H1 (cell line): ENCODE data around the gene FAM204A. TPM values are rescaled to one million over a fixed set of nuclear protein-coding genes. Genes with fewer than 3 reads are reported as not detected.

Experiments used
- CTCF ChIA-PET: fragments of 300-600 bp; sonication (Branson Sonifier 250); formaldehyde crosslinking; loops from one replicate; lab custom pipeline; 2021; ENCODE audit not compliant: partially characterized antibody; lab: Charles Lee
- POLR2A ChIA-PET: fragments of 300-600 bp; sonication (Branson Sonifier 250); formaldehyde crosslinking; loops from one replicate; lab custom pipeline; 2021; ENCODE audit warnings: inconsistent platforms; ENCODE audit not compliant: partially characterized antibody; lab: Charles Lee
- DNase-seq, 2 experiments: peaks; one replicate each; pipeline versions ENCODE4 v3.0.0 to v3.0.0-alpha.2; 2010 to 2022; ENCODE audit warnings: low spot score in 2 of 2, low read depth in 1 of 2, mixed read lengths in 1 of 2
- FAIRE-seq: peaks from 2 replicates; lab custom pipeline; 2011; peaks lifted over from hg19 to GRCh38; lab: Jason Lieb, UNC
- H2AFZ ChIP-seq: 2 replicates; pipeline ENCODE4 v1.8.1; 2012; ENCODE audit warnings: low read length, inconsistent platforms
- H2AK5ac ChIP-seq: 2 replicates; pipeline ENCODE4 v1.6.1; 2013; ENCODE audit warnings: low read depth, low read length
- H2BK120ac ChIP-seq: replicated peaks from 2 replicates; pipeline ENCODE3; 2013; ENCODE audit warnings: low read depth, low read length, inconsistent platforms
- H2BK12ac ChIP-seq: 2 replicates; pipeline ENCODE4 v1.6.1; 2013; ENCODE audit warnings: low read depth, low read length
- H2BK15ac ChIP-seq: 2 replicates; pipeline ENCODE4 v1.6.1; 2013; ENCODE audit warnings: low read length
- H2BK20ac ChIP-seq: 2 replicates; pipeline ENCODE4 v1.6.1; 2013; ENCODE audit warnings: low read length
- H2BK5ac ChIP-seq: 2 replicates; pipeline ENCODE4 v1.6.1; 2013; ENCODE audit warnings: low read depth, low read length
- H3K14ac ChIP-seq: 2 replicates; pipeline ENCODE4 v1.6.1; 2013; ENCODE audit warnings: inconsistent platforms; ENCODE audit not compliant: insufficient read length
- H3K18ac ChIP-seq: 2 replicates; pipeline ENCODE4 v1.6.1; 2013; ENCODE audit warnings: low read length; ENCODE audit errors: extremely low read depth
- H3K23ac ChIP-seq: 2 replicates; pipeline ENCODE4 v1.6.1; 2013; ENCODE audit warnings: inconsistent platforms; ENCODE audit not compliant: insufficient read length
- H3K23me2 ChIP-seq: 2 replicates; pipeline ENCODE4 v1.6.1; 2013; ENCODE audit warnings: low read depth, low read length
- H3K27ac ChIP-seq: 2 replicates; pipeline ENCODE4 v1.6.1; 2011; ENCODE audit warnings: low read depth, low read length, inconsistent platforms
- H3K27me3 ChIP-seq, 4 experiments: replicated peaks in 1 of 4; 1 replicate in 1 of 4; 2 replicates in 3 of 4; pipeline versions ENCODE4 v1.6.1 to v1.8.1; 2011 to 2013; ENCODE audit warnings: low read length in 3 of 4, mild to moderate bottlenecking in 3 of 4, inconsistent platforms in 2 of 4, mixed read lengths in 2 of 4, moderate library complexity in 1 of 4; ENCODE audit not compliant: control insufficient read depth in 3 of 4, insufficient read depth in 3 of 4; ENCODE audit errors: extremely low read depth in 1 of 4
- H3K36me3 ChIP-seq, 4 experiments: 2 replicates each; pipeline versions ENCODE4 v1.6.1 to v1.8.1; 2011 to 2013; ENCODE audit warnings: mild to moderate bottlenecking in 4 of 4, low read length in 3 of 4, moderate library complexity in 2 of 4, control low read depth in 1 of 4, inconsistent platforms in 1 of 4; ENCODE audit not compliant: insufficient read depth in 4 of 4, control insufficient read depth in 2 of 4
- H3K4ac ChIP-seq: replicated peaks from 2 replicates; pipeline ENCODE3; 2013; ENCODE audit warnings: low read length, low read depth, mixed read lengths, inconsistent platforms; ENCODE audit not compliant: insufficient read length
- H3K4me1 ChIP-seq, 4 experiments: replicated peaks in 1 of 4; 1 replicate in 1 of 4; 2 replicates in 3 of 4; pipeline versions ENCODE4 v1.6.1 to v1.8.1; 2011 to 2013; ENCODE audit warnings: low read length in 3 of 4, inconsistent platforms in 2 of 4, mixed read lengths in 1 of 4; ENCODE audit not compliant: insufficient read depth in 4 of 4, control insufficient read depth in 3 of 4
- H3K4me2 ChIP-seq, 2 experiments: 2 replicates each; pipeline versions ENCODE4 v1.6.1 to v1.8.1; 2011 to 2013; ENCODE audit warnings: low read depth in 2 of 2, low read length in 2 of 2, control low read depth in 1 of 2, inconsistent platforms in 1 of 2, mild to moderate bottlenecking in 1 of 2; ENCODE audit not compliant: insufficient read depth in 1 of 2
- H3K4me3 ChIP-seq, 4 experiments: fragments of 200-600, 300-600 bp in 1 of 4; sonication (generic), shearing (Covaris generic), sonication (Bioruptor Twin) in 1 of 4; 2 replicates each; pipeline versions ENCODE4 v1.5.1 to v1.8.1; 2011 to 2016; ENCODE audit warnings: low read length in 4 of 4, low read depth in 3 of 4, control low read depth in 2 of 4, inconsistent platforms in 2 of 4, mild to moderate bottlenecking in 2 of 4, mixed read lengths in 1 of 4, moderate library complexity in 1 of 4; ENCODE audit not compliant: insufficient read depth in 2 of 4; ENCODE audit errors: extremely low read depth in 1 of 4
- H3K56ac ChIP-seq: replicated peaks from 2 replicates; pipeline ENCODE3; 2013; ENCODE audit warnings: low read depth, mild to moderate bottlenecking, mixed read lengths, low read length, inconsistent platforms; ENCODE audit not compliant: insufficient read length
- H3K79me1 ChIP-seq: 2 replicates; pipeline ENCODE4 v1.6.1; 2013; ENCODE audit warnings: low read depth, low read length, control low read depth
- H3K79me2 ChIP-seq, 2 experiments: 2 replicates each; pipeline versions ENCODE4 v1.6.1 to v1.8.1; 2012 to 2013; ENCODE audit warnings: low read length in 2 of 2, mild to moderate bottlenecking in 2 of 2, inconsistent platforms in 1 of 2; ENCODE audit not compliant: insufficient read depth in 2 of 2, control insufficient read depth in 1 of 2
- H3K9ac ChIP-seq, 4 experiments: replicated peaks in 1 of 4; 1 replicate in 1 of 4; 2 replicates in 3 of 4; pipeline versions ENCODE4 v1.6.1 to v1.8.1; 2011 to 2013; ENCODE audit warnings: low read depth in 3 of 4, low read length in 3 of 4, control low read depth in 2 of 4, mild to moderate bottlenecking in 2 of 4, moderate library complexity in 2 of 4, inconsistent platforms in 1 of 4; ENCODE audit errors: extremely low read depth in 1 of 4
- H3K9me3 ChIP-seq, 2 experiments: 2 replicates each; pipeline versions ENCODE4 v1.6.1 to v1.8.1; 2012 to 2013; ENCODE audit warnings: mild to moderate bottlenecking in 2 of 2, moderate library complexity in 2 of 2, control low read depth in 1 of 2, inconsistent platforms in 1 of 2, low read depth in 1 of 2, low read length in 1 of 2, mixed read lengths in 1 of 2; ENCODE audit not compliant: insufficient read depth in 2 of 2
- H4K20me1 ChIP-seq, 2 experiments: replicated peaks in 1 of 2; 2 replicates each; pipeline versions ENCODE3 to v1.8.1; 2011 to 2013; ENCODE audit warnings: inconsistent platforms in 2 of 2, low read length in 2 of 2, mild to moderate bottlenecking in 1 of 2; ENCODE audit not compliant: insufficient read depth in 2 of 2, control insufficient read depth in 1 of 2
- H4K5ac ChIP-seq: 2 replicates; pipeline ENCODE4 v1.6.1; 2013; ENCODE audit warnings: low read length, low read depth, mixed read lengths, inconsistent platforms; ENCODE audit not compliant: insufficient read length
- H4K8ac ChIP-seq: 2 replicates; pipeline ENCODE4 v1.8.0; 2013; ENCODE audit warnings: mild to moderate bottlenecking, moderate library complexity, low read length, inconsistent platforms; ENCODE audit not compliant: insufficient read depth; ENCODE audit errors: extremely low read depth
- H4K91ac ChIP-seq: replicated peaks from 2 replicates; pipeline ENCODE3; 2013; ENCODE audit warnings: low read length, mixed read lengths, inconsistent platforms; ENCODE audit not compliant: insufficient read length
- CHD2 ChIP-seq: IDR thresholded peaks from 2 replicates; pipeline ENCODE4 v1.6.1; 2012; ENCODE audit warnings: low read length, improper control_type of control experiment
- CTBP2 ChIP-seq: IDR thresholded peaks from 2 replicates; pipeline ENCODE4 v1.7.0; 2011; ENCODE audit warnings: borderline replicate concordance, mild to moderate bottlenecking, moderate library complexity, mixed read lengths, low read length; ENCODE audit not compliant: insufficient read depth, insufficient read length
- HDAC6 ChIP-seq: IDR thresholded peaks from one replicate; pipeline ENCODE4 v1.7.1; 2012; ENCODE audit warnings: low read depth, mild to moderate bottlenecking, inconsistent platforms, low read length, moderate library complexity
- KDM5A ChIP-seq: fragments of 200-600 bp; IDR thresholded peaks from 2 replicates; pipeline ENCODE4 v1.7.1; 2012; ENCODE audit warnings: mild to moderate bottlenecking, low read length, inconsistent platforms, mixed read lengths
- NRF1 ChIP-seq: IDR thresholded peaks from 2 replicates; pipeline ENCODE4 v1.6.1; 2011; ENCODE audit warnings: mild to moderate bottlenecking, low read depth, low read length, improper control_type of control experiment
- PHF8 ChIP-seq: fragments of 200-600 bp; sonication (generic); conservative IDR thresholded peaks from 2 replicates; pipeline ENCODE4 v1.7.1; 2012; ENCODE audit warnings: low read depth, mild to moderate bottlenecking, inconsistent platforms, low read length, moderate library complexity
- RNF2 ChIP-seq: fragments of 200-900, 300-1000 bp; sonication (generic); IDR thresholded peaks from 2 replicates; pipeline ENCODE4 v1.7.1; 2016; ENCODE audit warnings: borderline replicate concordance, low read depth, mild to moderate bottlenecking, antibody characterized with exemption, low read length; ENCODE audit not compliant: poor library complexity, severe bottlenecking; ENCODE audit errors: missing control alignments
- SAP30 ChIP-seq: fragments of 300-600 bp; sonication (generic); IDR thresholded peaks from 2 replicates; pipeline ENCODE4 v1.7.1; 2012; ENCODE audit warnings: low read length, moderate library complexity, mild to moderate bottlenecking, inconsistent platforms; ENCODE audit not compliant: insufficient read depth, insufficient replicate concordance
- SIN3A ChIP-seq, 2 experiments: IDR thresholded peaks in 1 of 2; conservative IDR thresholded peaks in 1 of 2; 2 replicates each; pipeline ENCODE4 v1.6.1; 2011 to 2012; ENCODE audit warnings: low read length in 2 of 2, improper control_type of control experiment in 1 of 2, low read depth in 1 of 2, mild to moderate bottlenecking in 1 of 2
- SRF ChIP-seq: IDR thresholded peaks from 2 replicates; pipeline ENCODE4 v1.6.1; 2011; ENCODE audit warnings: mild to moderate bottlenecking, low read depth, low read length, moderate library complexity
- WGBS, 2 experiments: shearing (Covaris generic) in 1 of 2; methylation state at CpG; one replicate each; pipeline versions ENCODE4 v1.1.6 to v1.1.7; 2013 to 2015; ENCODE audit warnings: low lambda C conversion rate in 2 of 2, mixed read lengths in 2 of 2, inconsistent platforms in 1 of 2, low coverage in 1 of 2, missing lambda C conversion rate in 1 of 2; ENCODE audit not compliant: insufficient replicate concordance in 2 of 2, insufficient coverage in 1 of 2, insufficient read length in 1 of 2; ENCODE audit errors: extremely low coverage in 1 of 2, missing lambda C conversion rate in 1 of 2; 5-methylcytosine and 5-hydroxymethylcytosine counted together
- polyA plus RNA-seq, 7 experiments: library from polyadenylated mRNA; depleted of rRNA in 3 of 7; stranded (reverse) in 5 of 7; unstranded in 2 of 7; fragments of >200 nt in 5 of 7; fragments of 200-250 nt in 2 of 7; gene quantifications; 1 replicate in 5 of 7; 2 replicates in 1 of 7; 4 replicates in 1 of 7; pipeline versions ENCODE4 v1.2.1 to v1.2.3, GENCODE V29; 2011 to 2013; ENCODE audit warnings: missing spikeins in 2 of 7, mixed read lengths in 2 of 7
- total RNA-seq: library from RNA; stranded (reverse); fragmentation: NEBNext Ultra II Directional; extraction: Animal tissue kit (Norgen Biotek cat#: 25700); gene quantifications from 2 replicates; pipeline ENCODE4 v1.2.1, GENCODE V29; 2021

Gene FAM204A
- total and polyA plus RNA-seq, 2 of the 8 experiments (the other 6 are each of a cell fraction or from before 2014, with no cell fraction given), result 4.9 to 37.4 TPM

DNA sequence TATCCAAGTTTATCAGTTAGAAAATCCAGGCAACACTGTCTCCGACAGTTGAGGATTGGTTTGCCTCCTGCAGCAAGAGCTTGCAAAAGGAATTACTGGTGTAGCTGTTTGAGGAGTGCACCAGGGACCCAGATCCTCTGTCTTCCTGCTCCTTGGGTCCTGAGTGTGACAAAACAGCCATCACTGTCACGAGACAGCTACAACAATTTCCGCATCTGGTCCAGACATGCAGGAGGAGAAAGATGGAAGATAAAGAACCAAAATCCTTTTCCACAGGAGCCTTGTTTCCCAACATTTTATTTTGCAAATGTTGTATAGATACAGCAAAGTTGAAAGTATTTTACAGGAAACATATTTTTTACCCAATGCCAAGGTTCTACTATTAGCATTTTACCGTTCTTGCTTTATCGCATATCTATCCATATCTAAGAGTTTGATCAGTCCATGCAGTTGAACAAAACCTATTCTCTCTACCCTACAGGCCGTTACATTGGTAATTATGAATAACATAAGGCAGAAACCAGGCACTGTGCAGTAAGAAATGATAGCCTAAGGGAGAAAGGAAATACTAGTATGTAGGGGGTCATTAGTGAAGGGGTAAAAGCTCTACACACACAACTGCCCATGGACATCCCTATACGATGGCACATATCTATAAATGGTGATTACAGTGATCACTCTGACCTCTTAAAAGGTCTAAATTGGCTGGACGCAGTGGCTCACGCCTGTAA, 54.9 kb downstream of the FAM204A start:
- no peak overlapping the region for H3K18ac ChIP-seq
- H4K91ac ChIP-seq, result no peak overlapping the region
- H3K27ac ChIP-seq, result no peak overlapping the region
- H2BK20ac ChIP-seq, result no peak overlapping the region
- no peaks in the 10 kb centered on the region for H3K36me3 ChIP-seq
- no peak overlapping the region for H3K4me2 ChIP-seq
- peaks cover 0 to 2% (median 0%) of the 10 kb centered on the region in 4 experiments; a peak in 2 of 7 replicates for H3K4me1 ChIP-seq
- ChIA-PET POLR2A (interaction anchor here (1.1 kb wide), 1 partner anchor 14 kb away, joined by 3 read pairs; no protein-coding TSS in a partner anchor), CTCF (interaction anchor here (1.3 to 3.5 kb wide), 3 partner anchors 28 to 170 kb away, joined by 3 to 14 read pairs (median 5); no protein-coding TSS in a partner anchor)
- H2BK5ac ChIP-seq, result no peak overlapping the region
- H3K56ac ChIP-seq, result no peak overlapping the region
- H3K79me1 ChIP-seq, result no peaks in the 10 kb centered on the region
- H4K20me1 ChIP-seq, result peaks cover 0 to 3% of the 10 kb centered on the region in 2 experiments
- no peaks in the 10 kb centered on the region; a peak in 1 of 7 replicates for H3K27me3 ChIP-seq
- no peak overlapping the region for H3K23ac ChIP-seq
- no peak overlapping the region for H2BK12ac ChIP-seq
- H2BK15ac ChIP-seq, result no peak overlapping the region
- FAIRE-seq, result no peak
- peaks cover 7% of the 10 kb centered on the region; the same call in 1 of the 2 replicates for H3K23me2 ChIP-seq
- H4K8ac ChIP-seq, result no peak overlapping the region
- 92% methylated on average over 9 of the region's 9 CpGs; no CpG with 5 or more reads in 1 of the 2 experiments for WGBS, 2 experiments
- H3K79me2 ChIP-seq, result no peaks in the 10 kb centered on the region
- H3K9ac ChIP-seq, result no peak overlapping the region
- no peak for TF ChIP-seq CHD2
- TF ChIP-seq HDAC6, result no peak
- no peak for TF ChIP-seq KDM5A
- TF ChIP-seq SRF, result no peak
- TF ChIP-seq NRF1, result no peak
- TF ChIP-seq SAP30, result no peak
- no peak for TF ChIP-seq RNF2
- no peak for TF ChIP-seq PHF8
- TF ChIP-seq CTBP2, result no peak
- no peak for TF ChIP-seq SIN3A (conservative IDR thresholded peaks at IDR 0.05 in 1 of 2, IDR thresholded peaks at IDR 0.05 in 1 of 2; ENCODE audit: low read depth in 1 of 2, low read length in 2 of 2)
- H2BK120ac ChIP-seq, result no peak overlapping the region
- no peak overlapping the region for H3K4me3 ChIP-seq
- DNase-seq, result no peak
- no peak overlapping the region for H2AK5ac ChIP-seq
- H2AFZ ChIP-seq, result no peak overlapping the region
- no peak overlapping the region for H3K14ac ChIP-seq
- no peak overlapping the region for H3K4ac ChIP-seq
- no peaks in the 10 kb centered on the region for H3K9me3 ChIP-seq
- H4K5ac ChIP-seq, result no peak overlapping the region
